ENCODE data around the gene MAP3K4.

GRCh38 chr6:160999516-160999915 lies 7.9 kb downstream of the MAP3K4 start:
- no peak for TF ChIP-seq POLR2AphosphoS5 (IDR thresholded peaks at IDR 0.05)
- TF ChIP-seq, protein P1, sequence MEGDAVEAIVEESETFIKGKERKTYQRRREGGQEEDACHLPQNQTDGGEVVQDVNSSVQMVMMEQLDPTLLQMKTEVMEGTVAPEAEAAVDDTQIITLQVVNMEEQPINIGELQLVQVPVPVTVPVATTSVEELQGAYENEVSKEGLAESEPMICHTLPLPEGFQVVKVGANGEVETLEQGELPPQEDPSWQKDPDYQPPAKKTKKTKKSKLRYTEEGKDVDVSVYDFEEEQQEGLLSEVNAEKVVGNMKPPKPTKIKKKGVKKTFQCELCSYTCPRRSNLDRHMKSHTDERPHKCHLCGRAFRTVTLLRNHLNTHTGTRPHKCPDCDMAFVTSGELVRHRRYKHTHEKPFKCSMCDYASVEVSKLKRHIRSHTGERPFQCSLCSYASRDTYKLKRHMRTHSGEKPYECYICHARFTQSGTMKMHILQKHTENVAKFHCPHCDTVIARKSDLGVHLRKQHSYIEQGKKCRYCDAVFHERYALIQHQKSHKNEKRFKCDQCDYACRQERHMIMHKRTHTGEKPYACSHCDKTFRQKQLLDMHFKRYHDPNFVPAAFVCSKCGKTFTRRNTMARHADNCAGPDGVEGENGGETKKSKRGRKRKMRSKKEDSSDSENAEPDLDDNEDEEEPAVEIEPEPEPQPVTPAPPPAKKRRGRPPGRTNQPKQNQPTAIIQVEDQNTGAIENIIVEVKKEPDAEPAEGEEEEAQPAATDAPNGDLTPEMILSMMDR (IDR thresholded peaks at IDR 0.05) = no peak
- no peak for TF ChIP-seq POLR2A (IDR thresholded peaks at IDR 0.05)
- no peak for TF ChIP-seq EP300 (IDR thresholded peaks at IDR 0.05)

All from sigmoid colon (tissue), 4 donors.